ENCODE data around the gene CREB5.

The CREB5 gene

DNA sequence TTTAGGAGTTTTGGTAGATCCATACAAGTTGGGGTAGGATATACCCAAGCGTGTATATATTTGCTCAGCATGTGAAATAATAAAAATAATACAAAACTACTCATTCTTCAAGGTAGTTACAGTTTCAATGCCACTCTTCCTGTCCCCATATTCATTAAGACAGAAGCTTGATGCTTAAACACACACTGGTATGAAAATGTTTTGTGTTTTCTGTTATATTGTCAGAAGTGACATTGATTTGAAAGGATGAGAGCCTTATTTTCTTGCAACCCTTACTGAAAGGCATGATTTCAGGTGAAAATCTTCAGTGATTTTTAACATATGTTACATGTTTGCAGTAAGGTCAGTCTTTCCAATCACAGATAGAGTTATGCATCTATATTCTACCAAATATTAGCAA, 312.2 kb downstream of the CREB5 start:
- no peak for DNase-seq

- DNase-seq = no peak
Observed at GRCh38 chr7:28725045-28725642, 312.8 kb downstream of the CREB5 start.

GRCh38 chr7:28725911-28726310, 313.6 kb downstream of the CREB5 start:
- DNase-seq = no peak

DNA sequence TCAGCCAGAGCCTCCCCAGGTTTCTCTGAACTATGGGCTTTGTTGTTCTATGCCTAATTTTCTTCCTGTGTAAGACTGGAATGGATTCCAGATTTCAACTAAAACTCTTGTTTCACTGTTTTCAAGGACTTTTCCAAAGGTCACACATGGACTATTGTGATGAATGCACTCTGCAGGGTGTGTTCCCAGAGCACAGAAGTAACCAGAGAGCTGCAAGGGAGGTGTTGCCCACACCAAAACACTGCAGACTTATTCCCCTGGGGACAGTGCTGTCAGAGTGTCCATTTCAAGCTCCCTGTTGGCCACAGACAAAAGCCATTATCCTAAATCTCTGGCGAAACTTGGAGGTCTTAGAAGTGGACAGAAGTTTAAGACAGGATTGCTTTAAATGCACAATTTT, 314.2 kb downstream of the CREB5 start:
- no peak for DNase-seq

DNA sequence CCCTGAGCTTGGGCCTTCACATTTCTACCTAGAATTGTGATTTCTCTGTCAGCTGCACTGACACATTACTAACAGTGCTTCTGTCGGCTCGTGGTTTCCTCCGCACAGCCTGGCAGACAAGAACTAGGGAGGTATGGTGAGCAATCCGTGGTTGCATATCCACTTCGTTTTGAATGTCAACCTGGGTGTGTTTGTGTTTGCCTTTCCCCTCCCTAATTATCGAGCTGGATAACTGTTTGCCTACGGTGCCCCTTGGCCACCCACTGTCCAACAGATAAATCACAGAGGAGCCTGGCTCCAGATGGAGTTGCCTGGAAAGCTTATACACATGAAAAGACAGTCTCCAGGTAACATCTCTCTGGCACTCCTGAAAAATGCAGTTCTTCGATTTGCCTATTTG, 317.0 kb downstream of the CREB5 start:
- no peak for DNase-seq

DNA sequence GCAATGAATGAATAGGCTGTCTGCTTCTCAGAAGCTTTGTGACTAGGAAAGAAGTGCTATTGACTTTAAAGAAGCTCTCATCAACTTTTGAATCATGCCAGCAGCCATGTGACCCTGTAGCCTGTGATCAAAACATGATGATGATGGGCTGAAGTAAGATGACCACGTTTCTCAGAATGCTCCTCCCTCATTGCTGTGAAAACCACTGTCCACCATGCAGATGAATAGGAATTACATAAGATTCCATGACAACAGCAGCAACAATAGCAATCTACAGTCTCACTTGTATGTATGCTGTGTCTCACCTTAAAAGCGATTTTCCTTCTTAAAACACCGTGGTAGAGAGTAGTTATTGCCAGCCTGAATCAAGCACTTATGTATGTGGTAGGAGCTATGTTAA, 317.4 kb downstream of the CREB5 start:
- DNase-seq = no peak

GRCh38 chr7:28731092-28731658, 318.9 kb downstream of the CREB5 start:
- DNase-seq = no peak

- DNase-seq = no peak
Observed at GRCh38 chr7:28732071-28732869, 320.0 kb downstream of the CREB5 start.

GRCh38 chr7:28733035-28733434, 320.7 kb downstream of the CREB5 start:
- no peak for DNase-seq

DNA sequence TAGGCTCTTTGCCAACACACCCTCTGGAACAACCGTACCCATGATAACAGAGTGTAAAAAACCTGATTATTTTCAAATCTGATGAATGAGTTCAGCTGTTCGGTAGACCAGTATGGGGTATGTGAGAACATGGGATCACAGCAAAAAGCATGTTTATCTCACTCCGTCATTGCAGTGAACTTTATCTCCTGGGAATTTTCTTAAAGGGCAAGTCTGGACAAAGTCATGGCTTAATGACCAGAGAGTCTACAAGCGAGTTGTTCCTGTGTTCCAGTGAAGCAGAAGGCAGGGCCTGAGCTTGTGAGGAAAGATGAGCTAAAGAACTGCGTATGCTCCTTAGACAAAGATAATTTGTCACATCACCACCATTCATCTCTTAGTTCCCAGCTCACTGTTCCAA, 326.1 kb downstream of the CREB5 start:
- no peak for DNase-seq

DNA sequence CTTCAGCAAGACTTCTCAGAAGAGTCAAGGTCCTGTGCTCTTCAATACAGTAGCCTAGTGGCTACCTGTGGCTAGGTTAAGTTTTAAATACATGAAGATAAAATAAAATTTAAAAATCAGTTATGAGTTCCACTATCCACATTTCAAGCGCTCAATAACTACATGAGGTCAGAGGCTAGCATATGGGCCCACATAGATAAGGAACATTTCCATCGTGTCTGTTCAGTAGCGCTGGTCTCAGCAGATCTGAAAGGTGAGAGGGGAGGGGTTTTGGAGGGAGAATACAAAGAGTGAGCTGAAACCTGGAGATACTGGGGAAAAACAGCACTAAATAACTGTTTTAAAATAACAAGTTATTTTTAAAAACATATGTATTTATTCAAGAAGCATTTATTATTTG, 326.8 kb downstream of the CREB5 start:
- DNase-seq = no peak

DNA sequence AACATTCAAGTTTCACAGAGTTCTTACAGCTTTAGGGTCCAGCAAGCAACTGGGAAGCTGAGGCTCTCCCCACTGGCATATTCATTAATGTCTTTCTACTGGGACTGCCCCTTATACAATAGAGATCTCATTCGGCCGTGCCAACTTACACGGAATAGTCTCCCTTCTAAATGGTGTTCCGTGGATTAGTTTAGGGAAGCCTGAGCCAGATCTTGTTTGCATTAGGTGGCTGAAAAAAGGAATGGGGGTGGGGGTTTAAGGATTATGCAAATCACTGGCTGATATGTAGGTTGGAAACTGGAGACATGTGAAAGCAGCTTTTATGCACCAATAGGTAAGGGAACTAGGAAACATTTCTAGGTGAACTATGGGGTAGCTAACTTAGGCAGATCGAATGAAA, 327.5 kb downstream of the CREB5 start:
- DNase-seq = no peak

DNA sequence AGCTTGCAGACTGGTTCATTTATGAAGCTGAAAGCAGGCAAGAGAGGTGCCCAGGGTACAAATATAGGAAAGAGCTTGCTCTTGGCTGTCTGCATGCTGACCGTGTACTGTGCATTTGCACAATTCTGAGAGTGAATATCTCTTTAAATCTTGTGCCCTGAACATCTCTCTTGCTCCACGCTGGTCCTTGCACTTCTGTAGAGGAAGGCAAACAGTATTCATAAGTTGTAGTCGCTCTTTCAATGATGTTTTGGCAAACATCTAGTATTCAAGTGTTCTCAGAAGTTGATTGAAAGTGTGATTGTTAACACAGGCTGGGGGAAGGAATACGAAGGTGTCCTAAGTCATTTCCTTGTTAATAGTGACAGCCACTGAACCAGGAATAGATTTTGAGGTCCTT, 332.6 kb downstream of the CREB5 start:
- no peak for DNase-seq

DNA sequence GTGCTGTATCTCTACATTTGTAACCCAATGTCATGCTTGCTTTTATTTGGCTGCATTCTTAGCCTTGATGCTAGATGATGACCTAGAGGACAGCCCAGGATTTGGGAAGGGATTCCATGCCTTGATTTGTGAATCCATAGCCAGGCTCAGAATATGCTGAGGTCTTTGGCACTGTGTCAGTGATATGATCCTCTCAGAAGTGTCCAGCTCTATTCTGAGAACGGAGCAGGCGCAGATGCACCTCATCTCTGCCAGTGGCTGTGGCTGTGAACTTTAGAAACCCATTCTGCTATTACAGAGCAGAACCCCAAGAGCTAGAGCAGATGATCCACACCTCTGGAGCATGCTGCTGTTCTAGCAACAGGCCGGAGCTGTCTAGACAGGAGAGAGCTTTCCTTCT, 333.0 kb downstream of the CREB5 start:
- no peak for DNase-seq

GRCh38 chr7:28747404-28747803, 335.1 kb downstream of the CREB5 start:
- DNase-seq = no peak

DNA sequence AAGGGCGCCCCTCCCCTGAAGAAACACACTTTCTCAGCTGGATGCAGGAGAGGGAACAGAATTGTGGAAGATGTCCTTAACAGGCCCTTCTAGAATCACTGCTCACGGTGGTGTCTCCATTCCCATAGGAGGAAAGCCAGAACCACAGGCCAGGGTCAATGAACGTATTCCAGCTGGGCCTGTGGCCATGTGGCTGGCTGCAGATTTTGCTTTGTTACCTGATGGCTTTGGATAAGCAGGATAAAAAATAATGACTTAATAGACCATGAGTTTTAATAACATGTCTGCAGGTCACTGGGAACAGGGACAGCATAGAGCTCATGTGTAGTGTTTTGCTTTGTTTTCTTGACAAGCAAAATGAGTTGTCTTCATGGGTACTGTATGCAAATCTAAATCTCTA, 335.5 kb downstream of the CREB5 start:
- DNase-seq = no peak

DNA sequence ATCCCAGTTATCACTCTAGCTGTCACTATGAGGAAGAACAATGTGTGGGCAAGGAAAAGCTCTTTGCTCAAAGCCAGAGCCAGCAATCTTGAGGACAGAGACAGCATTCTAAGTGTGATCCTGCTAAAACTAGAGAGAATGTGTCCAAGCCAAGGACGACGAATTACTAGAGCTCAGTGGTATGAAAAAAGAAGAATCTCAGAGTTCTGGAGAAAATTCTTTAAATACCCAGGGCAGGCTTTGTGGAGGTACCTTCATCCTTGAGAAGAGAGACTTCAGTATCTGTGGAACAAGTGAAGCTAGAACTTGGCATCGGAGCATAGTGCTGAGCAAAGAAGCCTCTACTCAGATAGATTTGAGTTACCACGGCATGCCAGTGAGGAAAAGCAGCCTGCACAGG, 336.0 kb downstream of the CREB5 start:
- no peak for DNase-seq

GRCh38 chr7:28748933-28749584, 336.7 kb downstream of the CREB5 start:
- no peak for DNase-seq

GRCh38 chr7:28749638-28750037, 337.3 kb downstream of the CREB5 start:
- no peak for DNase-seq

DNA sequence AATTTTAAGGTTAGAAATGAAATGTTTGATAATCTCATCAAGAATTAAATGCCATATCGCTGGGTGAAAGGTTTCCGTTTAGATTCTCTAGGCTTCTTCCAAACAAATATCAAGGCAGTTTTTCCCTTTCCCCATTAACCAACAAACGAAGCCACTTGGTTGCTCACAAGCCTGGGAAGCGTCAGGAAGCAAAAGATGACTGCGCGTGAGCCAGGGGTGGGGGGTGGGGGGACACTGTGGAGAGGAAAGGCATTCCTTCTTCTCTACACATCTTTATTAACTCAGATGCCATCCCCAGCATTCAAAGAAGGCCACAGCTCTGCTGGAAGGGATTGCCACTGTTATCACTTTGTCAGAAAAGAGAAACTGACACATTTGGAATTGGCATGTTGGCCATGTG, 338.7 kb downstream of the CREB5 start:
- no peak for DNase-seq

DNA sequence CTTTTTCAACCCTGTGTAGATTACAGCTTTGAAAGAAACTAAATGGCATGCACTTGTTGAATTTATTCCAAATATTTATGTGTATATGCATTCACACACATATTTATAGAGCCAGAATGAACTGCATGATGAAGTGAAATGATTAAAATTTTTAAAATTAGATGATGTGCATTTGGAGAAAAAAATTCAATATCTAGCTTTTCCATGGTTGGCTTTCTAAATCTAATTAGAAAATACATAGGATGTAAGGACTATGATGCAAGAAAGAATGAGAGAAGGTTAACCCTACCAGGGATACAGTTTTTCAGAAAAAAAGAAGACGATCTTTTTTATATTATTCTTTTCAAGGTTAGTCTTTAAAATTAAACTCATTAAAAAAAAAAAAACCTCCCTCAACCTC, 341.3 kb downstream of the CREB5 start:
- DNase-seq = no peak

DNA sequence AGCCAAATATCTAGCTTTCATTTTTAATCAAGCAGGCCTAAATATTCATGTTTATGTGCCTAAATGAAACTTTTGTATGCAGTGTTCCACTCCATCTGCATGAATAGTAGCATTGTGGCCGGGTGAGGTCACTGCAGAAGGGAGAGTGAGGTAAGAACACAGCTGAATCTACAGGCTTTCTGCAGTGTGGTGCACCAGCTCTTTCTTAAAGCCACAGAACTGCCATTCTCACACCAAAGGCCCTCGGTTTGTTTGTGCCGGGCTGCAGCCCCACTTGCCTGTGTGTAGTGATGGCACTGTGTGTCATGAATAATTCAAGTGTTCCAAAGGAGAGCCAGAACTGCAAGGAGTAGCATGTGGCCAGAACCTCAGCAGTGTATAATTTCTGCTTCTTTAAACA, 341.7 kb downstream of the CREB5 start:
- DNase-seq = no peak

- no peak for DNase-seq
Observed at GRCh38 chr7:28754447-28754846, 342.1 kb downstream of the CREB5 start.

DNA sequence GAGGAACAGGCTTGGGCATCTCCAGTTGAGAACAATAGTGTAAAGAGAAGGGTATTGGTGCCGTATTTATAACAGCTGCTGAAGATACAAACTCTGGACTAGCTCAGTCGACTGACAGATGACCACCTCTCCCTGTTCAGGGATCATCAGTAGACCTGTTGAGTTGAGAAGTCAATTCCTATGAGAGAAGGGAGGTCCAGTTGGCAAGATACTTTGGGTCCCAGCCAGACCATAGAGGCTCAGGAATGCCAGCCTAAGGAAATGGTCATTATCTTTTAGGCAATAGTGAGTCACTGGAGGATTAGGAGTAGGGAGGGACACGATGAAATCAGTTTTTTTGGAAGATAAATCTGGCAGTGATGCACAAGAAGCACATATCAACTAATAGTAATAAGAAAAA, 342.9 kb downstream of the CREB5 start:
- DNase-seq = no peak

Measured in NCI-H1436 treated with DMSO at 0.1 percent for 48 hours (cell line).